ENCODE results near the gene MNX1. TPM values are rescaled to one million over a fixed set of nuclear protein-coding genes. Genes with fewer than 3 reads are reported as not detected.
A peak's percentile ranks its signal among the peaks of the same experiment; 100 is the strongest.

The MNX1 gene
- total RNA-seq, 1 donor, result not detected

DNA sequence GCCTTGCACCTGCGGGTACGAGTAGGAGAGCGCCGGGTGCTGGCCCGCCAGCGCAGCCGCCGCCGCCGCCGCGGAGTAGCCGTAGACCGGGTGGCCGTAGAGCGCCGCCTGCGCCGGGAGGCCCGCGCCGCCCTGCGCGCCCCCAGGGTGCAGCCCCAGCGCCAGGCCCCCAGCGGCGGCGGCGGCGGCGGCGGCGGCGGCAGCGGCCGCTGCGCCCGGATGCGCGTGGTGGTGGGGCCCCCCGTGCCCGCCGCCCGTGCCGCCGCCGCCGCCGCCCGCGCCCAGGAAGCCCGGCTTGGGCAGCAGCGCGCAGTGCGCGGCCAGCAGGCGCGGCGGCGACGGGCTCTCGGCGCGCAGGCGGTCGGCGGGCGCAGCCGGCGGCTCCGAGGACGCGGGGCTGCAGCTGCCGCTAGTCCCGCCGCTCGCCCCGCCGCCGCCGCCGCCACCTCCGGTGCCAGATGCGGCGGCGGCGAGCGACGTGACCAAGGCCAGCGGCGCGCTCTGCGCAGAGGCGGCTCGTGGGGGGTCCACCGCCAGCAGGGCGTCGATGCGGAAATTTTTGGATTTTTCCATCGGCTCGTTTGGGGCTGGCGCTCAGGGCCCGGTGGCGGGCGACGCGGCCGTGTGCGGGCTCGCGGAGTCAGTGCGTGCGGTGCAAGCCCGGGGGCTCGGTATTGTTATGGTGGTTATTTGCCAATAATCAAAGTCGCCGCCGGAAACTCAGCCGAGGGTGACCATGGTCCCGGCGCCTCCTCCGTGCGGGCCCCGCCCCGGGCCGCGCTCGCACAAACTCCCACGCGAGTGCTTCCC is 480 bp downstream of the MNX1 start:
- TF ChIP-seq, protein P1, sequence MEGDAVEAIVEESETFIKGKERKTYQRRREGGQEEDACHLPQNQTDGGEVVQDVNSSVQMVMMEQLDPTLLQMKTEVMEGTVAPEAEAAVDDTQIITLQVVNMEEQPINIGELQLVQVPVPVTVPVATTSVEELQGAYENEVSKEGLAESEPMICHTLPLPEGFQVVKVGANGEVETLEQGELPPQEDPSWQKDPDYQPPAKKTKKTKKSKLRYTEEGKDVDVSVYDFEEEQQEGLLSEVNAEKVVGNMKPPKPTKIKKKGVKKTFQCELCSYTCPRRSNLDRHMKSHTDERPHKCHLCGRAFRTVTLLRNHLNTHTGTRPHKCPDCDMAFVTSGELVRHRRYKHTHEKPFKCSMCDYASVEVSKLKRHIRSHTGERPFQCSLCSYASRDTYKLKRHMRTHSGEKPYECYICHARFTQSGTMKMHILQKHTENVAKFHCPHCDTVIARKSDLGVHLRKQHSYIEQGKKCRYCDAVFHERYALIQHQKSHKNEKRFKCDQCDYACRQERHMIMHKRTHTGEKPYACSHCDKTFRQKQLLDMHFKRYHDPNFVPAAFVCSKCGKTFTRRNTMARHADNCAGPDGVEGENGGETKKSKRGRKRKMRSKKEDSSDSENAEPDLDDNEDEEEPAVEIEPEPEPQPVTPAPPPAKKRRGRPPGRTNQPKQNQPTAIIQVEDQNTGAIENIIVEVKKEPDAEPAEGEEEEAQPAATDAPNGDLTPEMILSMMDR (IDR thresholded peaks at IDR 0.05; ENCODE audit: insufficient read depth, low read length), result no peak
- no peak for DNase-seq (ENCODE audit: low read depth)
- peak overlapping the region; percentile 25 for H3K4me3 ChIP-seq (ENCODE audit: low read depth, low read length)

DNA sequence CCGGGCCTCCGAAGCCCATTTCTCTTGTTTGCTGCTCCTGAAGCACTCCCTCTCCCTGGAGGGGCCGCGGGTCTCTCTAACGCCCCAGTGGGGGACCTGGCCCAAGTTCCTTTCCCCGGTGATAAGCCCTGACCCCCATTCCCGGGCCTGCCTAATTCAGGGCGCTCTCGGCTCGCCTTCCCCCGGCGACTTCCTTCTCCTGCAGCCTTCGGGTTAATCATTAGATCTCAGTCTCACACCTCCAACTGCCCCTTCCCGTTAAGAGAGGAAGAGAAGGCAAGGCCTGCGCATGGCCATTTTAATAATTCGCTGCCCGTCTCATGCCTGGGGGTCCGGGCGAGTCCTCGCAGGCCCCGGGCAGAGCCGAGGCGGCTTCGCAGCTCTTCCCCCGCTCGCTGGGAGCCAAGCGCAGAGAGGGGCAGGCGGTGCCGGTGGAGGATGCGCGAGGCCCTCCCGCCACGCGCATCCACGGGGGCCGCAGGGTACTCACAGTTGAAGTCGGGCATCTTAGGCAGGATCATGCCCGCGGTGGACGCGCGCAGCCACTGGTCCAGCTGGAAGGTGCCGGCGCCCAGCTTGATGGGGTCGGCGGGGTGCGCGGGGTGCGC is 1.2 kb downstream of the MNX1 start:
- H3K4me3 ChIP-seq (ENCODE audit: low read depth, low read length), result no peak overlapping the region
- TF ChIP-seq, protein P1 (IDR thresholded peaks at IDR 0.05; ENCODE audit: insufficient read depth, low read length), result no peak
- no peak for DNase-seq (ENCODE audit: low read depth)

DNA sequence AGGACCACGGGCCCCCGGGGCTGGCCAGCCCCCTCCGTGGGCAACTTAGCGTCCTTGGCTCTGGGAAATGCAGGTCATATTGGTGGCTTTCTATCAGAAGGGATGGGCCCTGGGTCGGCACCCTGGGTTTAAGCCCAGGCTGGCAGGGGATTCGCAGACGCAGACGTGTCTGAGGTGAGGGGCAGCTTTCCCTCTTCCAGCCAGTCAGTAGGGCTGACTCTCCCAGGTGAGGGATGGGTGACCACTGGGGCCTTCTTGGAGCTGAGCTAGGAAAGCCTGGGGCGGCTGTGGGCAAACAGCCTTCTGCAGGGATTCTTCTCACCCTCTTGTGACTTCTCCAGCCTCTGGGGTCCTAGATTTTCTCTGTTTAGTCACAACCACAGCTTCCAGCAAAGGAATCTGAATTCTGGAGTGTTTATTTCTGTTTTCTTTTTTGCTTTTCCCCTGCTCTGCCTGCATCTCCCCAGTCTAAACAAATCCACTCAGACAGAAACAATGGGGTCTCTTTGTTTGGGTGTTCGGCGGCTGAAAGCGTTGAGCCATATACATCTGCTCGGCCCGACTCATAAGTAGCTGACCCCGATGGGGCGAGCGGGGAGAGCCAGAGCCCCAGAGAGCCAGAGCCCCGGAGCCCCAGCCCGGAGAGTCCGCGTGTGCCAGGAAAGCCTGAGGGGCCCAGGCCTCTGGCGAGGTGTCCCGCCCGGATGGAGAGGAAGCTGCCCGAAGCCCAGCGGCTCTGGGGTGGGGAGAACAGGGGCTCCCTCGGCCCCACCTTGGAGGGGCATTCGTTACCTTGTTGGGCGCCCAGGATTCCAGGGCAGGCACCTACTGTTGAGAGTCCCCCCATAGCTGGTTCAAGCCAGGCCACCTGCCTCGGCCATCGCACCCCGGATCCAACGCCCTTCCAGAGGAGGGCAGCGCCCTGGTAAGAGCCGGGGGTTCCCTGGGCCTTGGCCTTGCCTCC is 2.0 kb downstream of the MNX1 start:
- no peak for DNase-seq (ENCODE audit: low read depth)
- no peak overlapping the region for H3K4me3 ChIP-seq (ENCODE audit: low read depth, low read length)
- TF ChIP-seq, protein P1 (IDR thresholded peaks at IDR 0.05; ENCODE audit: insufficient read depth, low read length), result no peak

DNA sequence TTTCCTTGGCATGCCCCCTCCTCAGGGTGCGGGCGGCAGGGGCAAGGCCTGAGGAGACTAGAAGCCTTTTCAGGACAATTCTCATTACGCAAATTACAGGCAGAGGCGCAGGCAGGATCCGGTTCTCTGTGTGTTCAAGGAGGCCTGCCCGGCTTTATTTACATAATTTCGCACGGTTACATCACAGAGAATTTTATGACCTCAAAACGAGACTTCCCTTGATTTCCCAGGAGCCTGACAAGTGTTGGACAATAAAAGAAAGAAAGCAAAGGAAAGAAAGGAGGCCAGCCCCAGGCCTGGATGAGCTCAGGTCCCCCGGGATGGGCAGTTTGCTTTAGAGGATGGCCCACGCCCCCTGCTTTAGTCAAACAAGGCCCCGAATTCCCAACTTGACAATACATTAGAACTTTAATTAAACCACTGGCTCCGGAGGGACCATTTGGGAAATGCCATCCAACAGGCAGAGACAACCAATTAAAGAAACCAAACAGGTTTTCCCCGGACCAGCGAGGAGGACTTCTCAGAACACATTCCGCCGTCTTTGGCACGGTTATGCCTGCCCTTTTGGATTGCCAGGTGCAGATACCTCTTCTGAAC is 2.9 kb downstream of the MNX1 start:
- DNase-seq (ENCODE audit: low read depth), result no peak
- H3K4me3 ChIP-seq (ENCODE audit: low read depth, low read length), result no peak overlapping the region
- TF ChIP-seq, protein P1 (IDR thresholded peaks at IDR 0.05; ENCODE audit: insufficient read depth, low read length), result no peak

DNA sequence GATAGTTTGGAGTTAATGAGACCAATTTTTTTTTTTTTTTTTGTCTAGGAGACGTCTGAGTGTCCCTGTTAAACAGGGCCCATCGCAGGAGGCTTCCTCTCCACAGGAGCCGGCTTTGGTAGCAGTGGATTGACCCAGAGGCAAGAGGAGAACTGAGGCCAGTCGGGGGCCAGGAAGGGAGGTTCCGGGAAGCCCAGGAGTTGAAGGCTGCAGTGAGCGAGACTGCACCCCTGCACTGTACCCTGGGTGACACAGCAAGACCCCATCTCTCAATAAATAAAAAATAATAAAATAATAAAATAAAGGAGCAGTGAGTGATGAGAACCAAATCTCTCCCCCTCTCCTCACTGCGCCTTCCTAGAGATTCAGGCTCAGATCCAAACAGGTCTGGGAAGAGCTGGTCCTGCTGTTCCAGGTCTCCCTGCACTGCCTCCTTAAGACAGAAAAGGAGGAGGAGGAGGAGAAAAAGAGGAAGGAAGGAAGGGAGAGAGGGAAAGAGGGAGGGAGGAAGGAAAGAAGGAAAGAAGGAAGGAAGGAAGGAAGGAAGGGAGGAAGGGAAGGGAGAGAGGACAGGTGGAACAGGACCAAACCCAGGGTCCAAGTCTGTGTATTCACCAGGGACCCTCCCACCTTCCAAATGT is 3.5 kb downstream of the MNX1 start:
- H3K4me3 ChIP-seq (ENCODE audit: low read depth, low read length), result no peak overlapping the region
- TF ChIP-seq, protein P1 (IDR thresholded peaks at IDR 0.05; ENCODE audit: insufficient read depth, low read length), result no peak
- no peak for DNase-seq (ENCODE audit: low read depth)

All from fibroblast of the aortic adventitia (primary cell).